Chondrocyte (in vitro differentiated cells): Measurements from ENCODE around the gene ANK2. TPM values are rescaled to one million over a fixed set of nuclear protein-coding genes. Genes with fewer than 3 reads are reported as not detected.

ENCODE experiments used
- DNase-seq: peaks from one replicate; pipeline ENCODE4 v3.0.0; 2021; ENCODE audit warnings: mixed read lengths, low spot score
- H3K27ac Mint-ChIP-seq: one replicate; pipeline ENCODE4 v1.8.0; 2021; ENCODE audit warnings: mild to moderate bottlenecking, moderate library complexity, mixed read lengths; ENCODE audit not compliant: unreplicated experiment
- H3K27me3 Mint-ChIP-seq: 2 replicates; pipeline ENCODE4 v1.8.0; 2021; ENCODE audit warnings: low read depth, mixed read lengths
- H3K36me3 Mint-ChIP-seq: 2 replicates; pipeline ENCODE4 v1.8.0; 2021; ENCODE audit warnings: low read depth, mixed read lengths
- H3K4me1 Mint-ChIP-seq: 2 replicates; pipeline ENCODE4 v1.8.0; 2021; ENCODE audit warnings: low read depth, mild to moderate bottlenecking, mixed read lengths
- H3K4me3 Mint-ChIP-seq: one replicate; pipeline ENCODE4 v1.8.0; 2021; ENCODE audit warnings: mild to moderate bottlenecking, moderate library complexity, mixed read lengths; ENCODE audit not compliant: unreplicated experiment
- H3K9me3 Mint-ChIP-seq: 2 replicates; pipeline ENCODE4 v1.8.0; 2021; ENCODE audit warnings: low read depth, mixed read lengths
- total RNA-seq: library from RNA; stranded (reverse); gene quantifications from 3 replicates; pipeline ENCODE4 v1.2.1, GENCODE V29; 2021
- TF ChIP-seq, protein P1 (sequence below): fragments of 200-600 bp; sonication (generic); IDR thresholded peaks from 2 replicates; pipeline ENCODE4 v1.5.0; 2021; ENCODE audit warnings: antibody characterized with exemption, mild to moderate bottlenecking, moderate library complexity

The ANK2 gene
- total RNA-seq, 1 donor from 2014 or later: 71.2 TPM

DNA sequence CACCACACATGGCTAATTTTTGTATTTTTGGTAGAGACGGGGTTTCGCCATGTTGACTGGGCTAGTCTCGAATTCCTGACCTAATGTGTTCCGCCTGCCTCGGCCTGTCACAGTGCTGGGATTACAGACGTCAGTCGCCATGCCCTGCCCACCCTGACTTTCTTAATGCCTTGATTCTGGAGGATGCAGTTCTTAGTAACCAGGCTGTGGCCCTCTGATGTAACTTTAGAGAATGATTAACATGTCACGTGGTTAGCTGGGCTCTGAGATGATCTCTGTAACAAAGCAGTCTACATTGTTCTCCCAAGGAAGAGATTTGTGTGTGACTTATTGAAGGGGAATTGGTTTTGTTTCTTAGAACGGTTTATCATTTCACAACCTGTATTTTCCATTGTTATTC is 30.6 kb downstream of the ANK2 start:
- no peak for DNase-seq
- Mint-ChIP-seq H3K9me3 (no peaks in the 10 kb centered on the region), H3K4me3 (no peak overlapping the region), H3K27me3 (no peaks in the 10 kb centered on the region), H3K4me1 (peaks cover 4% of the 10 kb centered on the region), H3K36me3 (no peaks in the 10 kb centered on the region), H3K27ac (no peak overlapping the region)
- TF ChIP-seq, protein P1, sequence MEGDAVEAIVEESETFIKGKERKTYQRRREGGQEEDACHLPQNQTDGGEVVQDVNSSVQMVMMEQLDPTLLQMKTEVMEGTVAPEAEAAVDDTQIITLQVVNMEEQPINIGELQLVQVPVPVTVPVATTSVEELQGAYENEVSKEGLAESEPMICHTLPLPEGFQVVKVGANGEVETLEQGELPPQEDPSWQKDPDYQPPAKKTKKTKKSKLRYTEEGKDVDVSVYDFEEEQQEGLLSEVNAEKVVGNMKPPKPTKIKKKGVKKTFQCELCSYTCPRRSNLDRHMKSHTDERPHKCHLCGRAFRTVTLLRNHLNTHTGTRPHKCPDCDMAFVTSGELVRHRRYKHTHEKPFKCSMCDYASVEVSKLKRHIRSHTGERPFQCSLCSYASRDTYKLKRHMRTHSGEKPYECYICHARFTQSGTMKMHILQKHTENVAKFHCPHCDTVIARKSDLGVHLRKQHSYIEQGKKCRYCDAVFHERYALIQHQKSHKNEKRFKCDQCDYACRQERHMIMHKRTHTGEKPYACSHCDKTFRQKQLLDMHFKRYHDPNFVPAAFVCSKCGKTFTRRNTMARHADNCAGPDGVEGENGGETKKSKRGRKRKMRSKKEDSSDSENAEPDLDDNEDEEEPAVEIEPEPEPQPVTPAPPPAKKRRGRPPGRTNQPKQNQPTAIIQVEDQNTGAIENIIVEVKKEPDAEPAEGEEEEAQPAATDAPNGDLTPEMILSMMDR: no peak

DNA sequence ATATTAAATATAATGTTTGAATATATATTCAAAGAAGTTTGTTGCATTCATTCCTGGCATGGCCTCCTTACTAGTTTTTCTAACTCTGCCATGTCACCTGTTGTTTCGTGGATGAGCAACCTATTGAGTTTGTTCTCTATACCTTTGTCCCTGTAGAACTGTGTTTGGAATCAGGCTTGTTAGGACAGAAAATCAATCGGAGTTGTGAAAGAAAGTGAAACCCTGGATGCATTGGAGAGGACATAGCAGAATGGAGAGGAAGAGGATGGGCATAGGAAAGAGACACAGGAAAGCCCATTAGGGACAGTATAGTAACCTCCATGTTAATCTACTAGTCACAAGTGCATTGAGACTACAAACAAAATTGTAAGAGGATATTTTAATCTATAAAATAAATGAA is 31.2 kb downstream of the ANK2 start:
- DNase-seq: no peak
- Mint-ChIP-seq H3K27me3 (no peaks in the 10 kb centered on the region), H3K4me3 (no peak overlapping the region), H3K9me3 (no peaks in the 10 kb centered on the region), H3K4me1 (peaks cover 4% of the 10 kb centered on the region), H3K27ac (no peak overlapping the region), H3K36me3 (no peaks in the 10 kb centered on the region)
- TF ChIP-seq, protein P1: no peak

DNA sequence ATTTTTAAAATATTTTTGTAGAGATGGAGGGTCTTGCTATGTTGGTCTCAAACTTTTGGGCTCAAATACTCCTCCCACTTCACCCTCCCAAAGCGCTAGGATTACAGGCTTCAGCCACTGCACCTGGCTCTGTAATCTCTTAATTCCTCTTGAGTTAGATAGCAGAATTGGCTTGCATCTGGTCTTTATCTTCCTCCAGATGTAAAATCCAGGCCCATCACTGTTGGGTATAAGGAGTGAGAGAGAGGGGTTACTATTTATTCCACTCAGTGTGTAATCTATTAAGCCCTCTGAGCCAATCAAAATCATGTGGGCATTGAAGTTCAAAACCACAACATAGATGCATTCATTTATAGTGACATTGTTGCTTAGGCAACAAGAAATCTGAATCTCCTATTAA is 33.9 kb downstream of the ANK2 start:
- DNase-seq: no peak
- H3K4me1 Mint-ChIP-seq: peaks cover 4% of the 10 kb centered on the region
- no peaks in the 10 kb centered on the region for H3K9me3 Mint-ChIP-seq
- H3K36me3 Mint-ChIP-seq: no peaks in the 10 kb centered on the region
- TF ChIP-seq, protein P1: no peak
- H3K27ac Mint-ChIP-seq: no peak overlapping the region
- no peaks in the 10 kb centered on the region for H3K27me3 Mint-ChIP-seq
- no peak overlapping the region for H3K4me3 Mint-ChIP-seq

DNA sequence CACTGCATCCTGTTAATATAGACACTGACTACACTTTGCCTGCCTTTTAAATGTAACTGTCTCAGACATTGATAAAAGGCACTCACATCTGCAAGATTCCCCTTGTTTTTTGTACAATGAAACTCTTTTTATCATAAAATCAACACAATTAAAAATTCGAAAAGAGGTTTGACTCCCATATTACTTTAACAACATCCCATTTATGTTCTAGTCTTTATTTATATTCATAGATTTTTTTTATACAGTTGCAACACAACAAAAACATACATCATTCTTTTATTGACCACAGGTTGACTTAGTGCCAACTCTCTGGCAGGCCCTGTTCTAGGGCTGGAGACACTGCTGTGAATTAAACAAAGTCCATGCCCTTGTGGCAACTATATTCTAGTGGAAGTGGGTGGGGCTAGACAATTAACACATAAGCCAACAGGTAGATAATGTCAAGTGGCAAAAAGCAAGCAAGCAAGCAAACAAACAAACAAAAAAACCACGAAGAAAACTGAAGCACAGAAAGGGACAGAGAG is 36.8 kb downstream of the ANK2 start:
- Mint-ChIP-seq H3K4me1 (no peaks in the 10 kb centered on the region), H3K4me3 (no peak overlapping the region), H3K27me3 (no peaks in the 10 kb centered on the region), H3K27ac (no peak overlapping the region), H3K9me3 (no peaks in the 10 kb centered on the region), H3K36me3 (no peaks in the 10 kb centered on the region)
- TF ChIP-seq, protein P1: no peak
- DNase-seq: no peak

DNA sequence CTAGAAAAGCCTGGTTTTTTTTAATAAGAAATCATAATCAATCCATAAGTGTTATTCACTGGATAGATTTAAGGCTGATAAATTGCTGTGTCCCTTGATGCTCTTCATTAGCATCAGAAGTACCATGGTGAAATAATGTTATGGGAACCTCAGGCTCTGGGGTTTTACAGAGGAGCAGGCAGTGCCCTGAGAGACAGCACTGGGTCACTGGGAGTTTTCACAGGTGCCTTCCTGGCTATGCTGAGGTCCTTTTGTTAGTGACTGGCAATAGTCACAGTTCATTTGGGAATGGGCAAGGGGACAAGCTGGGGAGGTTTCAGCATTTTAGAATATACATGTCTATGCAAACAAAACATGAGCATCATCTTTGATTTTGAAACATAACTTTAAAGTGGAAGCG is 38.6 kb downstream of the ANK2 start:
- Mint-ChIP-seq H3K27ac (no peak overlapping the region), H3K4me3 (no peak overlapping the region), H3K9me3 (no peaks in the 10 kb centered on the region), H3K4me1 (no peaks in the 10 kb centered on the region), H3K27me3 (no peaks in the 10 kb centered on the region), H3K36me3 (no peaks in the 10 kb centered on the region)
- TF ChIP-seq, protein P1: no peak
- no peak for DNase-seq
